PFSK-1 (cell line): ENCODE measurements around the gene C1QTNF2.

Experiments
- FOXP2 ChIP-seq: optimal IDR thresholded peaks from 2 replicates; pipeline ENCODE3; 2011; ENCODE audit warnings: borderline replicate concordance, control low read depth, inconsistent platforms; ENCODE audit not compliant: insufficient read depth; ENCODE audit errors: extremely low read length, extremely low read depth
- POLR2AphosphoS5 ChIP-seq: IDR thresholded peaks from 2 replicates; pipeline ENCODE4 v1.6.1; 2012; ENCODE audit warnings: low read depth, mild to moderate bottlenecking, control low read depth, low read length, moderate library complexity
- SIN3A ChIP-seq: IDR thresholded peaks from 2 replicates; pipeline ENCODE4 v1.6.1; 2012; ENCODE audit warnings: mild to moderate bottlenecking, low read length, moderate library complexity, borderline replicate concordance; ENCODE audit not compliant: insufficient read depth
- TAF1 ChIP-seq: IDR thresholded peaks from 2 replicates; pipeline ENCODE4 v1.6.1; 2012; ENCODE audit warnings: low read length, control low read depth, borderline replicate concordance; ENCODE audit not compliant: insufficient read depth
- TF ChIP-seq, protein P1 (sequence below), 2 experiments: IDR thresholded peaks; 2 replicates each; pipeline versions ENCODE4 v1.6.1 to v1.8.0; 2011 to 2012; ENCODE audit warnings: low read depth in 2 of 2, low read length in 2 of 2, control low read depth in 1 of 2, inconsistent platforms in 1 of 2, mild to moderate bottlenecking in 1 of 2, moderate library complexity in 1 of 2; ENCODE audit not compliant: insufficient read depth in 1 of 2

The C1QTNF2 gene

DNA sequence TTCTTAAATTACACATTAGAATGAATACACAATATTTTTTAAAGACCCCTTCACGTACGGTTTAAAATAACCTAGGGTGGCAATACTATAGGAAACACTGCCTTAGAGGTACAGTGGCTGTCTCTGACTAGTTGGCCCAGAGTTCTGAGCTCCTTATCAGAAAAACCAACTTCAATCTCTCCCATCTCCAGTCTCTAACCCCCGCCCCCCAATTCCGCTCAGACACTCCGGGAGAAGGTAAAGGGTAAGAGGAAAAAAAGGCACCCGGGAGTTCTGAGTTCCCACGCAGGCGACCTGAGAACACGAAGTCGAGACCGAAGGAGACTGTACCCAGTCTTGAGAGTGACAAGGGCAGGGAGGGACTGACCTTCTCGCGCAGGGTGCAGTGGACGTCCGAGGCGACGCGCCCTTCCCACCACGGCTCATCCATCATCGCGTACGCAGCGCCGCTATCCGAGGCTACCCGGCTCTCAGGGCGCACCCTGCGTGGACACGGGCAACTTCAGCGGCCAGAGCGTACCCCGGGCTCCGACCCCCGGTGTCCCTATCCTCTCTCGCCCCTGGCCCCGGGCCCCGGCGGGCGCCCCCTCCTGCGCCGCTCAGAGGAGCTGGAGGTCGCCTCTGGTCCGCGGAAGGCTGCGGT, 58.8 kb downstream of the C1QTNF2 start:
- TF ChIP-seq POLR2AphosphoS5 (no peak), FOXP2 (no peak), SIN3A (no peak), TAF1 (no peak)
- TF ChIP-seq, protein P1, sequence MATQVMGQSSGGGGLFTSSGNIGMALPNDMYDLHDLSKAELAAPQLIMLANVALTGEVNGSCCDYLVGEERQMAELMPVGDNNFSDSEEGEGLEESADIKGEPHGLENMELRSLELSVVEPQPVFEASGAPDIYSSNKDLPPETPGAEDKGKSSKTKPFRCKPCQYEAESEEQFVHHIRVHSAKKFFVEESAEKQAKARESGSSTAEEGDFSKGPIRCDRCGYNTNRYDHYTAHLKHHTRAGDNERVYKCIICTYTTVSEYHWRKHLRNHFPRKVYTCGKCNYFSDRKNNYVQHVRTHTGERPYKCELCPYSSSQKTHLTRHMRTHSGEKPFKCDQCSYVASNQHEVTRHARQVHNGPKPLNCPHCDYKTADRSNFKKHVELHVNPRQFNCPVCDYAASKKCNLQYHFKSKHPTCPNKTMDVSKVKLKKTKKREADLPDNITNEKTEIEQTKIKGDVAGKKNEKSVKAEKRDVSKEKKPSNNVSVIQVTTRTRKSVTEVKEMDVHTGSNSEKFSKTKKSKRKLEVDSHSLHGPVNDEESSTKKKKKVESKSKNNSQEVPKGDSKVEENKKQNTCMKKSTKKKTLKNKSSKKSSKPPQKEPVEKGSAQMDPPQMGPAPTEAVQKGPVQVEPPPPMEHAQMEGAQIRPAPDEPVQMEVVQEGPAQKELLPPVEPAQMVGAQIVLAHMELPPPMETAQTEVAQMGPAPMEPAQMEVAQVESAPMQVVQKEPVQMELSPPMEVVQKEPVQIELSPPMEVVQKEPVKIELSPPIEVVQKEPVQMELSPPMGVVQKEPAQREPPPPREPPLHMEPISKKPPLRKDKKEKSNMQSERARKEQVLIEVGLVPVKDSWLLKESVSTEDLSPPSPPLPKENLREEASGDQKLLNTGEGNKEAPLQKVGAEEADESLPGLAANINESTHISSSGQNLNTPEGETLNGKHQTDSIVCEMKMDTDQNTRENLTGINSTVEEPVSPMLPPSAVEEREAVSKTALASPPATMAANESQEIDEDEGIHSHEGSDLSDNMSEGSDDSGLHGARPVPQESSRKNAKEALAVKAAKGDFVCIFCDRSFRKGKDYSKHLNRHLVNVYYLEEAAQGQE (IDR thresholded peaks at IDR 0.05; ENCODE audit: insufficient read depth in 1 of 2, low read depth in 2 of 2, low read length in 2 of 2): no peak

DNA sequence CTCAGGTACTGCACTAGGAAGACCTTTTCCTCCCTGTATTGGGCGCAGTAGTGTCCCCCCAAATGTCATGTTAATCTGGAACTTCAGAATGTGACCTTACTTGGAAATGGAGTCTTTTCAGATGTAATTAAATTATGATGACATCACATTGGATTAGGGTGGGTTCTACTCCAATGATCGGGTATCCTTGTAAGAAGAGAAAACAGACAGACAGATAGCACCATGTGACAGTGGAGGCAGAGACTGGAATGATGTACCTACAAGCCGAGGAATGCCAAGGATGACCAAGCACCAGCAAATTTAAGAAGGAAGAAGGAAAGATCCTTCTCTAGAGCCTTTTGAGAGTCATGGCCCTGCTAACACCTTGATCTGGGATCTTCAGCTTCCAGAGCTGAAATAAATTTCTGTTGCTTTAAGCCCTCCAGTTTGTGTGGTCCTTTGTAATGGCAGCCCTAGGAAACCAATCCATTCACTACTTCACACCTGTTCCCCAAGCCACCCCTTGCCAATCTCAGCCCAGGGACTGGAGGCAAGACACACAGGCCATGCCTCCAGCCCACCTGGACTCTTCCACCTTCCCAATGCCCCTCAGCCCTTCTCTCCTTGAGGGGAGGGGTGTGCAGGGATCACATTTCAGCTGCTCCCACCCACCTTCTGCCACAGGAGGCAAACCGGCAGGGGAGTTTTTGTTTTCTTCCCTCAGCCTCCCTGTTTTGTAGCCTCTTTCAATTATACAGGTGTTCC, 59.7 kb downstream of the C1QTNF2 start:
- TF ChIP-seq TAF1 (no peak), SIN3A (no peak), FOXP2 (no peak), POLR2AphosphoS5 (no peak)
- TF ChIP-seq, protein P1 (IDR thresholded peaks at IDR 0.05; ENCODE audit: insufficient read depth in 1 of 2, low read depth in 2 of 2, low read length in 2 of 2): no peak

DNA sequence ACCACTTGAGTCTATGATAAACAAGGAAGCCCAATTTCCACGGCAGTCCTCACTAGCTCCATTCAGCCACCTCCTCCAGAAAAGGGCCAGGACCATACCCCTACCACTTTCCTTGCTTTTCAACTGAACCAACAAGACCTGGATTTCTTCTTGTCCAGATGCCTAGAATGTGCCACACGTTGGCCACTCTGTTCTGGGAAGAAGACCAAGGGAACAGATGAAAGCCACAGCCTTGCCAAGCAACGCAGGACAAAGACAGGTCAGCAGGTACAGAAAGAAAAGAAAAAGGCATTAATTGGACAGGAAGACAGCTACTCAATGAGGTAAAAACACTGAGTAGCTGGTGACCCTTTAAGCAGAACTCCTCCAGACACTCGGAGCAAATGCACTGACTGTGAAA, 60.3 kb downstream of the C1QTNF2 start:
- no peak for TF ChIP-seq SIN3A
- TF ChIP-seq FOXP2: no peak
- no peak for TF ChIP-seq TAF1
- no peak for TF ChIP-seq POLR2AphosphoS5
- TF ChIP-seq, protein P1 (IDR thresholded peaks at IDR 0.05; ENCODE audit: insufficient read depth in 1 of 2, low read depth in 2 of 2, low read length in 2 of 2): no peak

DNA sequence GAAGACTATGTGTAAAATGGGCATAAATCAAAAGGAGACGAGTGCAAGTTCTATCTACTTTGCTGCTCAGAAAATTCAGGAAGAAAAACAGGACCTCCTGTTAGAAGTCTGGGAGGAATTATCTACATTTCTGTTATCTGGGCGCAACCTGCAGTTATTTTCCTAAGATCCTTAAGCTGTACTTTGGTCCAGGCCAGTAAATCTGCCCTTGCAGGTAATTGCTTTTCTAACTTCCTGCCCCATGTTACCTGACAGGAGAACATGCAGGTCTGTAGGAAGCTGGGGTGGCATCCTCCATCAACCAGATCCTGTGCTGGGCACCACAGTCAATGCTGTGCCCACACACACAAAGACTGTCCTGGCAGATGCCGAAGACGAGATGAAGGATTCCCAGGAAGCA, 63.7 kb downstream of the C1QTNF2 start:
- TF ChIP-seq FOXP2: no peak
- no peak for TF ChIP-seq SIN3A
- no peak for TF ChIP-seq POLR2AphosphoS5
- TF ChIP-seq, protein P1 (IDR thresholded peaks at IDR 0.05; ENCODE audit: insufficient read depth in 1 of 2, low read depth in 2 of 2, low read length in 2 of 2): no peak
- no peak for TF ChIP-seq TAF1

DNA sequence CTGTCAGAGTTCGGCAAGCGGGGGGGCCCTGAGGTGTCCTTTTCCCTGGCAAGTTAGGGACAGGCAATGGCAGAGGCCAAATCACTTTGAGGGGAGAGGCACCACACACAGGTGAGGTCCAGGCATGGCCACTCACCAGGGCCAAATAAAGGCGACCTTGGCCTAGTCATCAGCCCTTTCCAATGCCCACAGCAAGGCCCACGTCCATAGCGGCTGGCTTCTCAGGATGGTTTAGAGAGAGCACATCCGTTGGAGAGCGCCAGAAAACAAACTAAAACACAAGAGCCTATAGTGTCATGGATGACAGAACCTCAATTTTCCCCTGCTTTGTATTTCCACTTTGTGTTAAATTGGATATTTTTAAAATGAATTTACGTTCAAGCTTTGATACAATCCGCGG, 65.1 kb downstream of the C1QTNF2 start:
- TF ChIP-seq FOXP2 (no peak), SIN3A (no peak), TAF1 (no peak), POLR2AphosphoS5 (no peak)
- TF ChIP-seq, protein P1 (IDR thresholded peaks at IDR 0.05; ENCODE audit: insufficient read depth in 1 of 2, low read depth in 2 of 2, low read length in 2 of 2): no peak
